GM10266 (cell line): ENCODE measurements around the gene IGLL1.
"Not testable (repeated sequence)": the region's sequence is repeated elsewhere in the genome, so short reads cannot be mapped to it uniquely, and the experiment has no call there.

ENCODE experiments used
- DNase-seq: peaks from one replicate; pipeline ENCODE4 v3.0.0; 2012; ENCODE audit errors: extremely low spot score
- TF ChIP-seq, protein P1 (sequence below): IDR thresholded peaks from 2 replicates; pipeline ENCODE4 v1.5.1; 2012; ENCODE audit warnings: mild to moderate bottlenecking, low read depth; ENCODE audit not compliant: control insufficient read depth, insufficient read depth; ENCODE audit errors: missing control alignments

Gene IGLL1

DNA sequence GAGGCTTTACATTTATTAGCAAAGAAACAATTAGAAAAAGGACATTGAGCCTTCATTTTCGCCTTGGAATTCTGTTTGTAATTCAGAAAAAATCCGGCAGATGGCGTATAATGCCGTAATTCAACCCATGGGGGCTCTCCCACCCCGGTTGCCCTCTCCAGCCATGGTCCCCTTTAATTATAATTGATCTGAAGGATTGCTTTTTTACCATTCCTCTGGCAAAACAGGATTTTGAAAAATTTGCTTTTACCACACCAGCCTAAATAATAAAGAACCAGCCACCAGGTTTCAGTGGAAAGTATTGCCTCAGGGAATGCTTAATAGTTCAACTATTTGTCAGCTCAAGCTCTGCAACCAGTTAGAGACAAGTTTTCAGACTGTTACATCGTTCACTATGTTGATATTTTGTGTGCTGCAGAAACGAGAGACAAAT lies 38.2 kb downstream of the IGLL1 start:
- TF ChIP-seq, protein P1, sequence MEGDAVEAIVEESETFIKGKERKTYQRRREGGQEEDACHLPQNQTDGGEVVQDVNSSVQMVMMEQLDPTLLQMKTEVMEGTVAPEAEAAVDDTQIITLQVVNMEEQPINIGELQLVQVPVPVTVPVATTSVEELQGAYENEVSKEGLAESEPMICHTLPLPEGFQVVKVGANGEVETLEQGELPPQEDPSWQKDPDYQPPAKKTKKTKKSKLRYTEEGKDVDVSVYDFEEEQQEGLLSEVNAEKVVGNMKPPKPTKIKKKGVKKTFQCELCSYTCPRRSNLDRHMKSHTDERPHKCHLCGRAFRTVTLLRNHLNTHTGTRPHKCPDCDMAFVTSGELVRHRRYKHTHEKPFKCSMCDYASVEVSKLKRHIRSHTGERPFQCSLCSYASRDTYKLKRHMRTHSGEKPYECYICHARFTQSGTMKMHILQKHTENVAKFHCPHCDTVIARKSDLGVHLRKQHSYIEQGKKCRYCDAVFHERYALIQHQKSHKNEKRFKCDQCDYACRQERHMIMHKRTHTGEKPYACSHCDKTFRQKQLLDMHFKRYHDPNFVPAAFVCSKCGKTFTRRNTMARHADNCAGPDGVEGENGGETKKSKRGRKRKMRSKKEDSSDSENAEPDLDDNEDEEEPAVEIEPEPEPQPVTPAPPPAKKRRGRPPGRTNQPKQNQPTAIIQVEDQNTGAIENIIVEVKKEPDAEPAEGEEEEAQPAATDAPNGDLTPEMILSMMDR: peak; percentile 58
- peak; percentile 38 for DNase-seq

DNA sequence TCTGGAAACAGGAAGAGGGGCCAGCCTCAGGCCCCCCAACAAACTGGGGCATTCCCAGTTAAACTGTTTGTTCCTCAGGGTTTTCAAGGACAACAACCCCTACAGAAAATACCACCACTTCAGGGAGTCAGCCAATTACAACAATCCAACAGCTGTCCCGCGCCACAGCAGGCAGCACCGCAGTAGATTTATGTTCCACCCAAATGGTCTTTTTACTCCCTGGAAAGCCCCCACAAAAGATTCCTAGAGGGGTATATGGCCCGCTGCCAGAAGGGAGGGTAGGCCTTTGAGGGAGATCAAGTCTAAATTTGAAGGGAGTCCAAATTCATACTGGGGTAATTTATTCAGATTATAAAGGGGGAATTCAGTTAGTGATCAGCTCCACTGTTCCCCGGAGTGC lies 39.3 kb downstream of the IGLL1 start:
- not testable (repeated sequence) for DNase-seq

DNA sequence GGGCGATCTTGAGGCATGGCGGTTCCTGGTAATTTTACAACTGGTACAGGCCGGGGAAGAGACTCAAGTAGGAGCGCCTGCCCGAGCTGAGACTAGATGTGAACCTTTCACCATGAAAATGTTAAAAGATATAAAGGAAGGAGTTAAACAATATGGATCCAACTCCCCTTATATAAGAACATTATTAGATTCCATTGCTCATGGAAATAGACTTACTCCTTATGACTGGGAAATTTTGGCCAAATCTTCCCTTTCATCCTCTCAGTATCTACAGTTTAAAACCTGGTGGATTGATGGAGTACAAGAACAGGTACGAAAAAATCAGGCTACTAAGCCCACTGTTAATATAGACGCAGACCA lies 40.3 kb downstream of the IGLL1 start:
- DNase-seq: not testable (repeated sequence)

DNA sequence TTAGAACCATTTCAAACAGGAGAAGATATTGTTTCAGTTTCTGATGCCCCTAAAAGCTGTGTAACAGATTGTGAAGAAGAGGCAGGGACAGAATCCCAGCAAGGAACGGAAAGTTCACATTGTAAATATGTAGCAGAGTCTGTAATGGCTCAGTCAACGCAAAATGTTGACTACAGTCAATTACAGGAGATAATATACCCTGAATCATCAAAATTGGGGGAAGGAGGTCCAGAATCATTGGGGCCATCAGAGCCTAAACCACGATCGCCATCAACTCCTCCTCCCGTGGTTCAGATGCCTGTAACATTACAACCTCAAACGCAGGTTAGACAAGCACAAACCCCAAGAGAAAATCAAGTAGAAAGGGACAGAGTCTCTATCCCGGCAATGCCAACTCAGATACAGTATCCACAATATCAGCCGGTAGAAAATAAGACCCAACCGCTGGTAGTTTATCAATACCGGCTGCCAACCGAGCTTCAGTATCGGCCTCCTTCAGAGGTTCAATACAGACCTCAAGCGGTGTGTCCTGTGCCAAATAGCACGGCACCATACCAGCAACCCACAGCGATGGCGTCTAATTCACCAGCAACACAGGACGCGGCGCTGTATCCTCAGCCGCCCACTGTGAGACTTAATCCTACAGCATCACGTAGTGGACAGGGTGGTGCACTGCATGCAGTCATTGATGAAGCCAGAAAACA lies 40.8 kb downstream of the IGLL1 start:
- DNase-seq: peak; percentile 74
- TF ChIP-seq, protein P1: peak; percentile 92

DNA sequence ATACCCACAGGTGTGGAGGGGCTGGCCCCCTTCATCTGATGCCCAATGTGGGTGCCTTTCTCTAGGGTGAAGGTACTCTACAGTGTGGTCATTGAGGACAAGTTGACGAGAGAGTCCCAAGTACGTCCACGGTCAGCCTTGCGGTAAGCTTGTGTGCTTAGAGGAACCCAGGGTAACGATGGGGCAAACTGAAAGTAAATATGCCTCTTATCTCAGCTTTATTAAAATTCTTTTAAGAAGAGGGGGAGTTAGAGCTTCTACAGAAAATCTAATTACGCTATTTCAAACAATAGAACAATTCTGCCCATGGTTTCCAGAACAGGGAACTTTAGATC lies 41.4 kb downstream of the IGLL1 start:
- DNase-seq: not testable (repeated sequence)

DNA sequence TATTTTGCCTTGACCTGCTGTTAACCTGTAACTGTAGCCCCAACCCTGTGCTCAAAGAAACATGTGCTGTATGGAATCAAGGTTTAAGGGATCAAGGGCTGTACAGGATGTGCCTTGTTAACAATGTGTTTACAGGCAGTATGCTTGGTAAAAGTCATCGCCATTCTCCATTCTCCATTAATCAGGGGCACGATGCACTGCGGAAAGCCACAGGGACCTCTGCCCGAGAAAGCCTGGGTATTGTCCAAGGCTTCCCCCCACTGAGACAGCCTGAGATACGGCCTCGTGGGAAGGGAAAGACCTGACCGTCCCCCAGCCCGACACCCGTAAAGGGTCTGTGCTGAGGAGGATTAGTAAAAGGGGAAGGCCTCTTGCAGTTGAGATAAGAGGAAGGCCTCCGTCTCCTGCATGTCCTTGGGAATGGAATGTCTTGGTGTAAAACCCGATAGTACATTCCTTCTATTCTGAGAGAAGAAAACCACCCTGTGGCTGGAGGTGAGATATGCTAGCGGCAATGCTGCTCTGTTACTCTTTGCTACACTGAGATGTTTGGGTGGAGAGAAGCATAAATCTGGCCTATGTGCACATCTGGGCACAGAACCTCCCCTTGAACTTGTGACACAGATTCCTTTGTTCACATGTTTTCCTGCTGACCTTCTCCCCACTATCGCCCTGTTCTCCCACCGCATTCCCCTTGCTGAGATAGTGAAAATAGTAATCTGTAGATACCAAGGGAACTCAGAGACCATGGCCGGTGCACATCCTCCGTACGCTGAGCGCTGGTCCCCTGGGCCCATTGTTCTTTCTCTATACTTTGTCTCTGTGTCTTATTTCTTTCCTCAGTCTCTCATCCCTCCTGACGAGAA lies 42.0 kb downstream of the IGLL1 start:
- not testable (repeated sequence) for DNase-seq

DNA sequence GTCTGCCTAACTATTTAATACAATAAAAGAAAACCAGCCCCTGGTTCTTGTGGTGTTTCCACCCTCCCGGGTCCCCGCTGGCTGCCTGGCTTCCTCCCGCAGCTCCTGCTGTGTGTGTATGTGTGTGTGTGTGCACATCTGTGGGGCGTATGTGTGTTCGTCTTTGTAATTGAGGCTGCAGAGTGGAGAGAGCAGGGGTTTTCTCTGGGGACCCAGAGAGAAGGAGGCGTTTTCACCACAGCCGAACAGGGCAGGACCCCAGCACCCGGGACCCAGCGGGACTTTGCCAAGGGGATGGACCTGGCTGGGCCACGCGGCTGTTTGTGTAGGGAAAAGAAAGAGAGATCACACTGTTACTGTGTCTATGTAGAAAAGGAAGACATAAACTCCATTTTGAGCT lies 42.7 kb downstream of the IGLL1 start:
- TF ChIP-seq, protein P1: no peak
- no peak for DNase-seq

DNA sequence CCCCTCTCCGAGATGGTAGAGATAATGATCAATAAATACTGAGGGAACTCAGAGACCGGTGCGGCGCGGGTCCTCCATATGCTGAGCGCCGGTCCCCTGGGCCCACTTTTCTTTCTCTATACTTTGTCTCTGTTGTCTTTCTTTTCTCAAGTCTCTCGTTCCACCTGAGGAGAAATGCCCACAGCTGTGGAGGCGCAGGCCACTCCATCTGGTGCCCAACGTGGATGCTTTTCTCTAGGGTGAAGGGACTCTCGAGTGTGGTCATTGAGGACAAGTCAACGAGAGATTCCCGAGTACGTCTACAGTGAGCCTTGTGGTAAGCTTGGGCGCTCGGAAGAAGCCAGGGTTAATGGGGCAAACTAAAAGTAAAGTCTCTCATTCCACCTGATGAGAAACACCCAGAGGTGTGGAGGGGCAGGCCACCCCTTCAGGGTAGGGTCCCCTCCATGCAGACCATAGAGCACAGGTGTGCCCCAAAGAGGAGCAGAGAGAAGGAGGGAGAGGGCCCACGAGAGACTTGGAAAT lies 43.2 kb downstream of the IGLL1 start:
- TF ChIP-seq, protein P1: no peak
- no peak for DNase-seq

DNA sequence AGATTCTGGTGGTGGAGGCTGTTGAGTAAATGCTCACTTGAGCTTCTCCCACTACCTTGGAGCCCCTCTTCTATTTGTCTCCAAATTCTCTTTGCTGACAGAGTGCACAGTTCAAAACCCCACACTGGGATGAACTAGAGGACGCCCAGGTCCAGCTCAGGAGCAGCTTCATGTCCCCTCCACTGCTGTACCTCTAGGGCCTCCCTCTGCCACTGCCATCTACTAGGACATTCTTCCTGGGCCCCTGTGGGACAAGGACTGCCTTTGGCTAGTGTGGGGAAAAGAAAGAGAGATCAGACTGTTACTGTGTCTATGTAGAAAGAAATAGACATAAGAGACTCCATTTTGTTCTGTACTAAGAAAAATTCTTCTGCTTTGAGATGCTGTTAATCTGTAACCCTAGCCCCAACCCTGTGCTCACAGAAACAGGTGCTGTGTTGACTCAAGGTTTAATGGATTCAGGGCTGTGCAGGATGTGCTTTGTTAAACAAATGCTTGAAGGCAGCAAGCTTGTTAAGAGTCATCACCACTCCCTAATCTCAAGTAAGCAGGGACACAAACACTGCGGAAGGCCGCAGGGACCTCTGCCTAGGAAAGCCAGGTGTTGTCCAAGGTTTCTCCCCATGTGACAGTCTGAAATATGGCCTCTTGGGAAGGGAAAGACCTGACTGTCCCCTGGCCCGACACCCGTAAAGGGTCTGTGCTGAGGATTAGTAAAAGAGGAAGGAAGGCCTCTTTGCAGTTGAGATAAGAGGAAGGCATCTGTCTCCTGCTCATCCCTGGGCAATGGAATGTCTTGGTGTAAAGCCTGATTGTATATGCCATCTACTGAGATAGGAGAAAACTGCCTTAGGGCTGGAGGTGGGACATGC lies 44.1 kb downstream of the IGLL1 start:
- DNase-seq: not testable (repeated sequence)
